Fibroblast of skin of left quadriceps (primary cell): ENCODE results near the gene ACOT8.
"Not testable (repeated sequence)": the region's sequence is repeated elsewhere in the genome, so short reads cannot be mapped to it uniquely, and the experiment has no call there.

Experiments
- DNase-seq, 2 experiments: peaks; one replicate each; pipeline ENCODE4 v3.0.0-alpha.2; 2013; ENCODE audit warnings: low read depth in 2 of 2

The ACOT8 gene

DNA sequence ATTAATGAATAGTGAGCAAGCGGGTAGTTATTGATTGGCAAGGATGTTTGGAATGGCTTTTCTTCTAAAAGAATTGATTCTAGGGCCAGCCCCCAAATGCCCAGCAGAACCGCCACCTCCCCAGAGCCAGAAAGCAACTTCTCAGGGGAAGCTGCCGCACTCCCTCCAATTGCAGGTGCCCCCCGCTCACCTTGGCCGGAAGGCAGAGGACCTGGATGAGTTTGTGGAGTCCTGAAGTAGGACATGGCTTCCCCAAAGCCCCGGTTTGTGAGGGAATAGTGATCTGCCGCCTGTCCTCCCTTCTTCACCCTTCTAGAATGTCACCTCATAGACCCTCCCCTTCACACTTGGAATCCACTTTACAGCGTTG is 30.1 kb upstream of the ACOT8 start, which contains the start of gene SPATA25:
Gene SPATA25, minus strand, starts transcription at position 277 of the 370 bp plus-strand sequence. Its CDS starts 32 bp downstream, at position 245.
- no peak for DNase-seq

DNA sequence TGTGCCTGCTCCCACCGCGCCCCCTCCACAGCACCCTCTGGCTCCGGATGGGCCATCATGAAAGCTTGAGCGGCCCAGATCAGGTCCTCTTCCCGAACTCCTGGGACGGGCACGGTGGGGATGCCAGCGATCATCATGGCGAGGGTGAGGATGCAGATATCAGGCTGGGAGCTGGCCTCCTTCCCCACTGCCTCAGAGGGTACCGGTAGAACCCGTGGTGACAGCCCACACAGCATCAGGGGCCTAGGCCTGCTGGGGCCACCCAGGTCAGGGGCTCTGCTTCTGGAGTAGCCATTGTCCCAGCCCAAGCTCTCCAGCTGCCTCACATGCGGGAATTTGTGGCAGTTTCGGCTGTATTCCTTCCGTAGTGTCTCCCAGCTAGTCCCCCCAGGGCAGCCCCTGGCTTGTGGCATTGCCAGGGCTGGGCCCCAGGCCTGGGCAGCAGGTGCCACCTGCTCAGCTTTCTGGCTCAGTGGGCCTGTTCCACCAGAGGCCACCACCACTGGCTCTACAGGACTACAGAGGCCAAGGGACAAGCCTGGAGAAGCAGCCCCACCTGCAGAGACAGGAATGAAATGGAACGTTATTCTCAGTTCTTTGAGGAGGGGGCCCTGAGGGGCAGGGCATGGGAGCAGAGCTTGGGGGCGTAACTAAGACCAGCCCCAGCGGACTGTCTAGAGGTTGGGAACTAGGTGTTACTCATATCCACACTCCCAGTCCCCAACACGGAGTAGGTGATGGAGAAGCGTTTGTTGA is 29.6 kb upstream of the ACOT8 start:
- no peak for DNase-seq

DNA sequence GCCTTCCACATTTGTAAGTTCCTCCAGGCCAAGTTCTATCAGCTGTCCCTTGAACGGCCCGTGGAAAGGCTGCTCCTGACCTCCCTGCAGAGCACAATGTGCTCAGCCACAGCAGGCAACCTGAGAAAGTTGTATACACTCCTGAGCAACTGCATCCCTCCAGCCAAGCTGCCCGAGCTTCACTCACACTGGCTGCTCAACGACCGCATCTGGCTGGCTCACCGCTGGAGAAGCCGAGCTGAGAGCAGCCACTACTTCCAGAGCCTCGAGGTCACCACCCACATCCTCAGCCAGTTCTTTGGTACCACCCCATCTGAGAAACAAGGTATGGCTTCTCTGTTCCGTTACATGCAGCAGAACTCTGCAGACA is 25.9 kb upstream of the ACOT8 start:
- DNase-seq: no peak

DNA sequence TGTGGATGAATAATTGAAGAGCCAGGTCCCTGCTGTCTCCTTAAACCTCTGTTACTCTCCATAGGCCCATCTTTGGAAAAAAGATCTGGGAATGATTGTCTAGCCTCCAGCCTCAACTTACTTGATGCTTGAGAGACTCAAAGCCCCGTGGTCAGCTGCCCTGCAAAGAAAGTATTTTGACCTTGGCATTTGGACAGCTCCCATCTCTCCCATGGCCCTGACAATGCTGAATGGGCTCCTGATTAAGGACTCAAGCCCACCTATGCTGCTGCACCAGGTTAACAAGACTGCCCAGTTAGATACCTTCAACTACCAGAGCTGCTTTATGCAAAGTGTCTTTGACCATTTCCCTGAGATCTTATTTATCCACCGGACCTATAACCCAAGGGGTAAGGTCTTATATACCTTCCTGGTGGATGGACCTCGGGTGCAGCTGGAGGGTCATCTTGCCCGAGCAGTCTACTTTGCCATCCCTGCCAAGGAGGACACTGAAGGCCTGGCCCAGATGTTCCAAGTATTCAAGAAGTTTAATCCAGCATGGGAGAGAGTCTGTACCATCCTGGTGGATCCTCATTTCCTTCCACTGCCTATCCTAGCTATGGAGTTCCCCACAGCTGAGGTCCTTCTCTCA is 25.4 kb upstream of the ACOT8 start:
- DNase-seq: no peak

DNA sequence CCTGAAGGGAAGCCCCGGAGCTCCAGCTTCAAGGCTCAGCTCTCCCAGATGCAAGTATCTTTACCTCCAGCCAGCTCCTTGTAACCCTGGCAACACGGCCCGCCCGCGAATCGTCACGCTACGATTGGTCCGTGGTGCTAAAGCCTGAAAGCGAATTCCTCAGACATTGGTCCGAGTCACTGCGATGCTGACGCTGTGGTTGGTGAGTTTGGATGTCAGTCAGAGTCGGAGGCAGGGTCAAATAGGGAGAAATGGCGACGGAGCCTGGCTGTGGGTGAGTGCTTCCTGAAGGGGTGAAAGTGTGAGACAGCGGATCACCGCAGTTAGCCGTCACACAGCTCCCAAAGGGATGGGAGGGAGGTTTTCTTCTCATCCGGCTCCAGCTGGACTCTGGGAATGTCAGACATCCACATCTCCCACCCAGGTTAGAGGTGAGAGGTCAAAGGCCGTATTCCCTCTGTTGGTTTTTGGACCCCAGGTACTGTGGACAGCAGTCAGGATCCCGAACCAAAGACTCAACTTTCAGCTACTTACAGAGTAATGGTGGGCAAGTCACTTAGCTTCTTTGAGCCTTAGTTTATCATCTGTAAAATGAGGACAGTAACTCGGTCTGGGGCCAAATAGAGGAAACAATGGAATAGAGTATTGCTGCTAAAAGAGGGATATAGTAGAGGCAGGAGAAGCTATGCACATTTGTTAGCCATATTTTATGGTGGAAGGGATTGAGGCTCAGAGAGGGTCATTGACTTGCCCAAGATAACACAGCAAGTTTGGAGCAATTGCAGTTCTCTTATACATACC is 24.0 kb upstream of the ACOT8 start, which contains the start of gene ZSWIM1:
Gene ZSWIM1, plus strand, starts transcription at position 240 of the 801 bp plus-strand sequence. CDS start 1,366 bp downstream, outside the sequence.
- peak; percentile 99 for DNase-seq

DNA sequence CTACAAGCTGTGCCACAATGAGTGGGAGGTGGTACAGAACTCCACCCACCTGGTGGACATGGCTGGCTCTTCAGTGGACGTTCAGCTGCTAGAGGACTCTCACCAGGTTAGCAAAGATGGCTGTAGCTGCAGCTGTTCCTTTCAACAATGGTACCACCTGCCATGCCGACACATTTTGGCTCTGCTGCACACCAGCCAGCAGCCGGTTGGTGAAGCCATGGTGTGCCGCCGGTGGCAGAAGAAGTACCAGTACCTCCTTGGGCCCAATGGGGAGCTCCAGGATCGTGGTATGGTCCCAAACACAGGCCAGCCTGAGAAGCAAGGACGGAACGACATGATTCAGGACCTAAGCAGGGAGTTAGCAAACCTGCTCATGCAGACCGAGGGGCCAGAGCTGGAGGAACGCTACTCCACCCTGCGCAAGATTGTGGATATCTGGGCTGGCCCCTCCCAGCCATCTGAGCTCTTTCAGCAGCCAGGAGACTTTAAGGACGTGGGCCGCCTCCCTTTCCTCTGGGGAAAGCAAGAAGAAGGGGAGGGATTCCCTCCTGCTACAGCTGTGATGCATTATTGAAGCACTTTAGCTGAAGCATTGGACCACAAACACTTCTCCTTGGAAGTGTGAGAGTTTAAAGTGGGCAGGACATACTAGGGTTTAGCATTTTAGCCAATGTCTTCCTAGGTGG is 21.0 kb upstream of the ACOT8 start:
- no peak for DNase-seq

DNA sequence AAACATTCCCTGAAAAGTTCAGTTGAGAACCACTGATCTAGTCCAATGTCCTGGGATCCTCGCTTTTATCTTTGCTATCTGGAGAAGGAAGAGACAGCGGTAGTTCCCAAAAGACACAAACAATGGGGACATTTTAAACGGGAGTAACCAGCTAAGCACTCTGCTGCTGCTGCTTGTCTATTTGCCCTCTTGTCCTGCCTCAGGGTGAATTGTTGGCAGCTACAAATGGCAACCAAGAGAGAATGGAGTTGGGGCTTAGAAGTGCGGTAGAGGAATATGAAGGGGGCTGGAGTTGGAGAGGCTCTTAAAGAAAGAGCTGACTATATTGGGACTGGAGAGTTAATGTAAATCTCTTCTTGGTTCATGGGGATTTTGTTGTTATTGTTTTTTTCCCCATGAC is 17.4 kb upstream of the ACOT8 start:
- no peak for DNase-seq

DNA sequence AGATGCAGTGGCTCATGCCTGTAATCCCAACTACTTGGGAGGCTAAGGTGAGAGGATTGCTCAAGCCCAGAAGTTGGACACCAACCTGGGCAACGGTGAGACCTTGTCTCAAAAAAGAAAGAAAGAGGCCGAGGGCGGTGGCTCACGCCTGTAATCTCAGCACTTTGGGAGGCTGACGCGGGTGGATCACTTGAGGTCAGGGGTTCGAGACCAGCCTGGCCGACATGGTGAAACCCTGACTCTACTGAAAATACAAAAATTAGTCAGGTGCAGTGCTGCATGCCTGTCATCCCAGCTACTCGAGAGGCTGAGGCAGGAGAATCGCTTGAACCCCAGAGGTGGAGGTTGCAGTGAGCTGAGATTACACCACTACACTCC is 16.9 kb upstream of the ACOT8 start:
- DNase-seq: not testable (repeated sequence)

DNA sequence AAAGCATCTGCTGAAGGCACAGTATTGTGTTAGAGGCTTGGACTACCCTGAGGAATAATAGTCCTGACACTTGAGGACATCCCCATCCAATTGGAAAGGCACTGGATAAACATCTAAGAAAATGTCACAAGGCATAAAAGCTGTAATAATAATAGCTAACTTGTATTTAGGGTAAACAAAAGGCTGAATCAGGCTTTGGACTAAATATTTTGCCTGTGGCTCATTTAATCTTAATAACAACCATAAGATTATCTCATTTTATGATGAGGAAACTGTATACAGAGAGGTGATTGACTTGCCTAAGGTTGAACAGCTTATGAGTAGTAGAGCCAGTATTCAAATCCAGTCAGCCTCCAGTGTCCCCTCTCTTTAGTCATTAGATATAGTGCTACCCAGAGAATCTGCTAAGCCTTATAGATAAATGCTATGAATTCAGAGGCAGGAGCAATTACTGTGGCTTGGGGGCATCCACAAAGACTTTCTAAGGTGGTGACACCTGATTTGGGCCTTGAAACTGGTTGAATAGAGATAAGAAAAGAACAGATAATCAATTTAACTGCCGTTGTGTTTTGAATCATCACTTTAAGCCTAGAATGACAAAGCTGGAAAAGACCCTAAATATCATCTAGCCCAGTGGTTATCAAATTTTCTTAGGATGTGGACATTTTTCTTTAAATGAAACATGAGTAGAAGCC is 16.4 kb upstream of the ACOT8 start:
- DNase-seq: no peak

DNA sequence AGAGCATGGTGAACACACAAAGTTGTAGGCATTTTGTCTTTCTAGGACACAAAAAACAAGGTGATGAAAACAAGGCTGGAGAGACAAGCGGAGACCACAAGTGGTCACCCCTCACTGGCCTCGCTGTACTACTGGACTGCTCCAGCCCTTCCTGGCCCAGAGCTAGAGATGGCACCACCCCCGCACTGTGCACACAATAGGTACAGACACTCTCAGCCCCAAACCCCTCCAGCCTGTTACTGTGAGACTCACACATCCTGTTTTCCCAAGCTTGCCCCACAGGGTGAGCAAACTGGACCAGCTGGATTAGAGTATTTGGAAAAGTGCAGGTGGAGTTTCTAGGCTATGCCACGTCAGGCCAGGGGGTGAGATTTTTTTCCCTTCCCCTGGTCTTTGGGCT is 15.4 kb upstream of the ACOT8 start:
- no peak for DNase-seq

DNA sequence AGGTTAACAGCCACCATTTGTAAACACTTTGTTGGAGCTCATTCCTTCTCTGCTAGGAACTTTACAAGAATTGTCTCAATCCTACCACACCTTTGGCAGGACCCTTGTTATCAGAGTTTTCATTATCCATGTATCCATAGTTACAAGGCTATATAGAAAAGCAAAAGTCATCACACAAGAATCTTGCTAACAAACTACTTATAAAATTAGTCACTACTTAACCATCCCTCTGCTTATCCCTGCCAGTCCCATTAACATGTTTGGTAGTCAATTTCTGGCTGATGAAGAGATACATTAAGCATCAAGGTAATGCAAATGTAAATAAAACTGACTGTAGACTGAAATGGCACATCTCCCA is 10.6 kb upstream of the ACOT8 start:
- DNase-seq: peak in 1 of 2 experiments; percentile 39

DNA sequence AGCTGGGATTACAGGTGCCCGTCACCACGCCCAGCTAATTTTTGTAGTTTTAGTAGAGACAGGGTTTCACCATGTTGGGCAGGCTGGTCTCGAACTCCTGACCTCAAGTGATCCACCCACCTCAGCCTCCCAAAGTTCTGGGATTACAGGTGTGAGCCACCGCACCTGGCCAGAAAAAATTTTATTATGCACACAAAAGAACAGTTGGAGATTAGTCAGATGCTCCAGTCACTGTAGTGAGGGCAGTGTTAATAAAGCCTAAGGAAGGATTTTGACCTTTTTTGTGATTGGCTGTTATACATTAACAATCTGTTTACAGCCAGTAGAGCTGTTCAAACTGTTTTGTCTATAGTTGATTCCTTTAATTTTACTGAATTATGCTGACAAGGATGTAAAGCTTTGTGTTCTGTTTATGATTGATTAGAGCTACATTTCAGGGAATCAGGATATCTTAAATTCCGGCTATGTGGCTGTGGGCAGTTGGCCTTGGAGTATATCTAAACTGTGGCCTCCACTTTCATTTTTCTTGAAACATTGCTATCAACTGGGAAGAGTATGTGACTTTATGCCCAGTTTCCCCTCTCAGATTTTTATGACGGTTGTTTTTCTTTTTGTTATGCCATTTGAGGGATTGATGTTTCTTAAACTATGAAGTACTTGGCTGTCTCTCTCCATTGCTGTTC is 10.1 kb upstream of the ACOT8 start:
- no peak for DNase-seq

DNA sequence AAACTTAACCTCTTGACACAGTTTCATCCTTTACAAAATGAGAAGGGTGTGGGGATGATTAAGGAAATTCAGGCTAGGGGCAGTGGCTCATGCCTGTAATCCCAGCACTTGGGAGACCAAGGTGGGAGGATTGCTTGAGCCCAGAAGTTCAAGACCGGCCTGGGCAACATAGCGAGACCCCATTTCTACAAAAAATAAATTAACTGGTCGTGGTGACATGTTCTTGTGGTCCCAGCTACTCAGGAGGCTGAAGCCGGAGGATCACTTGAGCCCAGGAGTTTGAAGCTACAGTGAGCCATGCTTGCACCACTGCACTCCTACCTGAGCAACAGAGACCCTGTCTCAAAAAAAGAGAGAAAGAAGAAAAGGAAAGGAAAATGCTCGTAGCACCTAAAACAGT is 9.3 kb upstream of the ACOT8 start:
- DNase-seq: no peak

DNA sequence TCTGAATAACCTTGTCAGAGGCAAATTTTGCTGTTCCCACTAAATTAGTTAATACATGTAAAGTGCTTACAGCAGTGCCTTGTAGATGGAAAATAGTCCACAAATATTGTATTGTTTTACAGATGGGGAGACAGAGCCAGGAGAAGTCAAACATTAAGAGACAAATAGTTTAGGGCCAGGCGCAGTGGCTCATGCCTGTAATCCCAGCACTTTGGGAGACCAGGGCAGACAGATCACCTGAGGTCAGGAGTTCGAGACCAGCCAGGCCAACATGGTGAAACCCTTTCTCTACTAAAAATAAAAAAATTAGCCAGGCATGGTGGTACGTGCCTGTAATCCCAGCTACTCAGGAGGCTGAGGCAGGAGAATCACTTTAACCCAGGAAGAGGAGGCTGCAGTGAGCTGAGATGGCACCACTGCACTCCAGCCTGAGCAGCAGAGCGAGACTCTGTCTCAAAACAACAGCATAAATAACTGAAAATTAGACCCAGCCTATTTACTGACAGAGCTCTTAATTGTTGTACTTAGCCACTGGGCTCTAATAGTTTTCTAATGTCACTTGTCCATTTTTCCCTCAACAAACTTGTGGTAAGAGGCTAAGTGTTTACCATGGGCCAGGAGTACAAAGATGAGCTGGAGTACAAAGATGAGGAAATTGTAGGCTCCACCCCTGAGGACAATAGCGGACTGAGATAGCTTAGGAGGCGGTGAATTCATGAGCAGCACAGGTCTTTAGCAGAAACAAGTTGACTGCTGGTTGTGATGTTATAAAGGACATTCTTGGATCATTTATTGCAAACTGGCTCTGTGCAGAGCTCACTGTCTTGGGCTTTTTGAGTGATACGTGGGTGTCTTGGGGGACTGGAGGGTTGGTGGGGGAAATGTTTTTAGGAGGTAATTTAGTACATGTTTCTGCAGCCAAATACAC is 6.6 kb upstream of the ACOT8 start:
- no peak for DNase-seq

DNA sequence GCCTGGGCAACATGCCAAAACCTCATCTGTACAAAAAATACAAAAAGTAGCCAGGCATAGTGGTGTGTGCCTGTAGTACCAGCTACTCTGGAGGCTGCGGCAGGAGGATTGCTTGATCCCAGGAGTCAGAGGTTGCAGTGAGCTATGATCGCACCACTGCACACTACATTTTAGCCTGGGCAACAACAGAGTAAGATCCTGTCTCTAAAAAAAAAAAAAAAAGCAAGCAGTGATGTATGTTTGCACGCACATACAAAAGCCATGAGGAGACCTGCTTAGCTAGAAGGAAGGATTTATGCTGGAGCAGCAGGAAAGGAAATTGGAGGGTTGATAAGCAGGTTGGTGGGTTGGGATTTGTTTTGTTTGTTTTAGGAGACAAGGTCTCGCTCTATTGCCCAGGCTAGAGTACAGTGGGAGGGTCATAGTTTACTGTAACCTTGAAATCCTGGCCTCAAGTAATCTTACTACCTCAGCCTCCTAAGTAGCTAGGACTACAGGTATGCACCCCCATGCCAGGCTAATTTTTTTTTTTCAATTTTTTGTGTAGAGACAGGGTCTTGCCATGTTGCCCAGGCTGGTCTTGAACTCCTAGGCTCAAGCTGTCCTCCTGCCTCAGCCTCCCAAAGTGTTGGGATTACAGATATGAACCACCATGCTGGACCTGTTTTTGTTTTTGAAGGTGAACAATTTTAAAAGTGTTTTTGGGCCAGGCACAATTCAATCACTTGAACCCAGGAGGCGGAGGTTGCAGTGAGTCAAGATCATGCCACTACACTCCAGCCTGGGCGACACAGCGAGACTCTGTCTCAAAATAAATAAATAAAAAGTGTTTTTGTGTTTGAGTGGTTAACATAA is 4.3 kb upstream of the ACOT8 start:
- no peak for DNase-seq

DNA sequence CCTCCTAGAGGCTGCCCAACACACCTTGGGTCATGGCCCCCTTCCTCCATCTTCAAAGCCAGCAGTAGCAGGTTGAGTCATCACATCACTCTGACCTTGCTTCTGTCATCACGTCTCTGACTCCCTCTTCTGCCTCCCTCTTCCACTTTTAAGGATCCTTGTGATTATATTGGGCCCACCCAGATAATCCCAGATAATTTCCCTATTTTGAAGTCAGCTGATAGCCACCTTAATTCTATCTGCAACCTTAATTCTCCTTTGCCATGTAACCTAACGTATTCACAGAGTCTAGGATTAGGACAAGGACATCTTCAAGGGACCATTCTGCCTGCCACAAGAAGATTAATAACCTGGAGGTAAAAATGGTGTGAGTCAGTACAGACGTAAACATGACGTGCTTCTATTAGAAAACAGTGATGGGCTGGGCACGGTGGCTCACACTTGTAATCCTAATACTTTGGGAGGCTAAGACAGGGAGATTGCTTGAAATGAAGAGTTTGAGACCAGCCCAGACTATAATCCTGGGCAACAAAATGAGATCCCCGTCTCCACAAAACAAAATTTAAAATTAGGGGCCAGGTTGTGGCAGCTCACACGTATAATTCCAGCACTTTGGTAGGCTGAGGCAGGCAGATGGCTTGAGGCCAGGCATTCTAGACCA is 3.5 kb upstream of the ACOT8 start:
- DNase-seq: no peak

DNA sequence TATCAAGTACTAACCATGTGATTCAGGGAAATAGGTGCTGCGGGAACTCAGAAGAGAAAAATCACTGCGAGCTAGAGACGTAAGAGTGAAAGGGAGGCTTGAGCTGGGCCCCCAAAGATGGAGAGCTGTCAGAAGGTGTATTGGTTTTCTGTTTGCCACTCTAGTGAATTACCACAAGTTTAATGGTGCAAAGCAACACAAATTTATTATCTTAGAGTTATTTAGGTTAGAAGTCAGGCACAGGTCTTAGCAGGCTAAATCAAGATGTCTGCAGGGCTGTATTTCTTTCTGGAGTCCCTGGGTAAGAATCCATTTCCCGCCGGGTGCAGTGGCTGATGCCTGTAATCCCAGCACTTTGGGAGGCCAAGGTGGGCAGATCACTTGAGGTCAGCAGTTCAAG is 2.7 kb upstream of the ACOT8 start:
- DNase-seq: no peak

DNA sequence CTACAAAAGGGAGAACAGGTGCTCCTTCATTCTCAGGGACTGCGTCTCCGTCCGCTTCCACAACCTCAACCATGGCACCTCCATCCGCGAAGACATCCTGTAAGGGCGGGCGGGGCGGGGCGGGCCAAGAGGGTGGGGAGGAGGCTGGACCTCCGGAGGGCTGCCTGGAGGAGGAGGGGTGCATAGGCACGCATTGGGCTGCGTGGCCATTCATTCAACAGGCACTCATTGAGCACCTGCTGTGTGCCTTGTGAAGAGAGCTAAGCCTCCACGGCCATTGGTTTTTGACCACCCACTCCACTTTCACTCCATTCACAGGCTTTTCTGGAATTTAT is 657 bp upstream of the ACOT8 start:
- DNase-seq: no peak

DNA sequence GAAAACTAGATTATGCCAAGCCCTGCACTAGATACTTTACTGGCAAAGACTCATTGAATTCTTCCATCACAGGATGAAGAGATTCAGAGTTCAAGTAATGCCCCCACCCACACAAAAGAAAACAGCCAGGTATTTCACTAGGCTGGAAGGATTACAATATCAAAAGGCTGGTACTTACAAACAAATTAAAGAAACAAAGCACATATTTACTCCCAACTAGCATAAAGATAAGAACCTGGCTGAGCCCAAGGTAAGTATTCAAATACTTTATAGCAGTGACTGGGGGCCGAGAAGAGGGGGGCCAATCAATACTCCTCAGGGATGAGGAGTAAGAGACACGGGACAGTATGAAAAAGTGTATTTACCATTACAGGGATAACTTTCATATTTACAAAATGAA is 3.7 kb downstream of the ACOT8 start:
- no peak for DNase-seq
